ENCODE data around the gene TDRD7. TPM values are rescaled to one million over a fixed set of nuclear protein-coding genes. Genes with fewer than 3 reads are reported as not detected.
A peak's percentile ranks its signal among the peaks of the same experiment; 100 is the strongest.

Gene TDRD7
- total and polyA plus RNA-seq, 9 of the 15 experiments (the other 6 are each of a cell fraction or from before 2014, with no cell fraction given) = 2.2 to 7.7 (median 5.2) TPM

- TF ChIP-seq, protein P1, sequence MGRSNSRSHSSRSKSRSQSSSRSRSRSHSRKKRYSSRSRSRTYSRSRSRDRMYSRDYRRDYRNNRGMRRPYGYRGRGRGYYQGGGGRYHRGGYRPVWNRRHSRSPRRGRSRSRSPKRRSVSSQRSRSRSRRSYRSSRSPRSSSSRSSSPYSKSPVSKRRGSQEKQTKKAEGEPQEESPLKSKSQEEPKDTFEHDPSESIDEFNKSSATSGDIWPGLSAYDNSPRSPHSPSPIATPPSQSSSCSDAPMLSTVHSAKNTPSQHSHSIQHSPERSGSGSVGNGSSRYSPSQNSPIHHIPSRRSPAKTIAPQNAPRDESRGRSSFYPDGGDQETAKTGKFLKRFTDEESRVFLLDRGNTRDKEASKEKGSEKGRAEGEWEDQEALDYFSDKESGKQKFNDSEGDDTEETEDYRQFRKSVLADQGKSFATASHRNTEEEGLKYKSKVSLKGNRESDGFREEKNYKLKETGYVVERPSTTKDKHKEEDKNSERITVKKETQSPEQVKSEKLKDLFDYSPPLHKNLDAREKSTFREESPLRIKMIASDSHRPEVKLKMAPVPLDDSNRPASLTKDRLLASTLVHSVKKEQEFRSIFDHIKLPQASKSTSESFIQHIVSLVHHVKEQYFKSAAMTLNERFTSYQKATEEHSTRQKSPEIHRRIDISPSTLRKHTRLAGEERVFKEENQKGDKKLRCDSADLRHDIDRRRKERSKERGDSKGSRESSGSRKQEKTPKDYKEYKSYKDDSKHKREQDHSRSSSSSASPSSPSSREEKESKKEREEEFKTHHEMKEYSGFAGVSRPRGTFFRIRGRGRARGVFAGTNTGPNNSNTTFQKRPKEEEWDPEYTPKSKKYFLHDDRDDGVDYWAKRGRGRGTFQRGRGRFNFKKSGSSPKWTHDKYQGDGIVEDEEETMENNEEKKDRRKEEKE (IDR thresholded peaks at IDR 0.05; ENCODE audit: borderline replicate concordance in 1 of 2, control insufficient read depth in 1 of 2, low read depth in 2 of 2, low read length in 1 of 2) = no peak
- no peak for TF ChIP-seq FIP1L1 (IDR thresholded peaks at IDR 0.05; ENCODE audit: low read depth, low read length, poor library complexity, severe bottlenecking)
- TF ChIP-seq SRSF1 (IDR thresholded peaks at IDR 0.05; ENCODE audit: low read depth, low read length) = no peak
- TF ChIP-seq DLX4 (CRISPR knock-in tag; IDR thresholded peaks at IDR 0.05) = no peak
- peak; percentile 97 for TF ChIP-seq MAFF (IDR thresholded peaks at IDR 0.05; ENCODE audit: low read length)
- no peak for TF ChIP-seq RBM22 (IDR thresholded peaks at IDR 0.05; ENCODE audit: low read depth, low read length, poor library complexity, severe bottlenecking)
- peak; percentile 91 for TF ChIP-seq CBFA2T2 (conservative IDR thresholded peaks at IDR 0.05)
- TF ChIP-seq MTA3 (IDR thresholded peaks at IDR 0.05; ENCODE audit: borderline replicate concordance) = peak; percentile 63; the same call in 1 of the 2 replicates
- TF ChIP-seq ZNF75A (CRISPR knock-in tag; IDR thresholded peaks at IDR 0.05) = no peak
- peak; percentile 60 for TF ChIP-seq POLR2G (IDR thresholded peaks at IDR 0.05; ENCODE audit: low read depth, low read length)
- peak; percentile 42; the same call in 1 of the 2 replicates for TF ChIP-seq CEBPB (tag; IDR thresholded peaks at IDR 0.05)
- peak; percentile 98 for TF ChIP-seq DPF2 (IDR thresholded peaks at IDR 0.05)
- no peak for TF ChIP-seq ZHX1 (conservative IDR thresholded peaks at IDR 0.05; ENCODE audit: low read length)
- TF ChIP-seq NCOA2 (IDR thresholded peaks at IDR 0.05; ENCODE audit: partially characterized antibody in 2 of 2) = peak in 1 of 2 experiments; percentile 47
- TF ChIP-seq, protein P2, sequence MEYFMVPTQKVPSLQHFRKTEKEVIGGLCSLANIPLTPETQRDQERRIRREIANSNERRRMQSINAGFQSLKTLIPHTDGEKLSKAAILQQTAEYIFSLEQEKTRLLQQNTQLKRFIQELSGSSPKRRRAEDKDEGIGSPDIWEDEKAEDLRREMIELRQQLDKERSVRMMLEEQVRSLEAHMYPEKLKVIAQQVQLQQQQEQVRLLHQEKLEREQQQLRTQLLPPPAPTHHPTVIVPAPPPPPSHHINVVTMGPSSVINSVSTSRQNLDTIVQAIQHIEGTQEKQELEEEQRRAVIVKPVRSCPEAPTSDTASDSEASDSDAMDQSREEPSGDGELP (CRISPR knock-in tag; IDR thresholded peaks at IDR 0.05; ENCODE audit: borderline replicate concordance) = no peak; the same call in 1 of the 2 replicates
- no peak for TF ChIP-seq TGIF2 (CRISPR knock-in tag; IDR thresholded peaks at IDR 0.05)
- TF ChIP-seq, protein P3, sequence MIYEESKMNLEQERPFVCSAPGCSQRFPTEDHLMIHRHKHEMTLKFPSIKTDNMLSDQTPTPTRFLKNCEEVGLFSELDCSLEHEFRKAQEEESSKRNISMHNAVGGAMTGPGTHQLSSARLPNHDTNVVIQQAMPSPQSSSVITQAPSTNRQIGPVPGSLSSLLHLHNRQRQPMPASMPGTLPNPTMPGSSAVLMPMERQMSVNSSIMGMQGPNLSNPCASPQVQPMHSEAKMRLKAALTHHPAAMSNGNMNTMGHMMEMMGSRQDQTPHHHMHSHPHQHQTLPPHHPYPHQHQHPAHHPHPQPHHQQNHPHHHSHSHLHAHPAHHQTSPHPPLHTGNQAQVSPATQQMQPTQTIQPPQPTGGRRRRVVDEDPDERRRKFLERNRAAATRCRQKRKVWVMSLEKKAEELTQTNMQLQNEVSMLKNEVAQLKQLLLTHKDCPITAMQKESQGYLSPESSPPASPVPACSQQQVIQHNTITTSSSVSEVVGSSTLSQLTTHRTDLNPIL (CRISPR knock-in tag; IDR thresholded peaks at IDR 0.05) = no peak
- peak; percentile 100 for TF ChIP-seq LEF1 (IDR thresholded peaks at IDR 0.05)
Observed at GRCh38 chr9:97502984-97503861, 91.3 kb downstream of the TDRD7 start (continued).

All from K562 (cell line).